Endothelial cell (in vitro differentiated cells): ENCODE data around the gene SGSM2. TPM values are rescaled to one million over a fixed set of nuclear protein-coding genes. Genes with fewer than 3 reads are reported as not detected.

ENCODE experiments used
- DNase-seq: peaks from one replicate; pipeline ENCODE4 v3.0.0; 2021; ENCODE audit warnings: low spot score
- H3K27ac Mint-ChIP-seq: one replicate; pipeline ENCODE4 v1.8.0; 2021; ENCODE audit warnings: mixed read lengths, inconsistent platforms; ENCODE audit not compliant: unreplicated experiment
- H3K27me3 Mint-ChIP-seq: one replicate; pipeline ENCODE4 v1.8.0; 2021; ENCODE audit warnings: mild to moderate bottlenecking, moderate library complexity, mixed read lengths, inconsistent platforms; ENCODE audit not compliant: unreplicated experiment
- H3K36me3 Mint-ChIP-seq: one replicate; pipeline ENCODE4 v1.8.0; 2021; ENCODE audit warnings: mild to moderate bottlenecking, low read depth, mixed read lengths, inconsistent platforms; ENCODE audit not compliant: unreplicated experiment
- H3K4me1 Mint-ChIP-seq: one replicate; pipeline ENCODE4 v1.8.0; 2021; ENCODE audit warnings: mild to moderate bottlenecking, mixed read lengths, inconsistent platforms; ENCODE audit not compliant: unreplicated experiment
- H3K4me3 Mint-ChIP-seq: one replicate; pipeline ENCODE4 v1.8.0; 2021; ENCODE audit warnings: mild to moderate bottlenecking, mixed read lengths, inconsistent platforms; ENCODE audit not compliant: unreplicated experiment
- H3K9me3 Mint-ChIP-seq: one replicate; pipeline ENCODE4 v1.8.0; 2021; ENCODE audit warnings: mixed read lengths, inconsistent platforms; ENCODE audit not compliant: unreplicated experiment
- total RNA-seq: library from RNA; stranded (reverse); fragmentation: NEBNext Ultra II Directional; extraction: Animal tissue kit (Norgen Biotek cat#: 25700); gene quantifications from one replicate; pipeline ENCODE4 v1.2.1, GENCODE V29; 2021; ENCODE audit not compliant: unreplicated experiment
- TF ChIP-seq, protein P1 (sequence below): fragments of 200-600 bp; sonication (generic); IDR thresholded peaks from one replicate; pipeline ENCODE4 v1.5.0; 2021; ENCODE audit warnings: antibody characterized with exemption; ENCODE audit not compliant: unreplicated experiment

Gene SGSM2
- total RNA-seq, 1 donor from 2014 or later: 65.4 TPM

DNA sequence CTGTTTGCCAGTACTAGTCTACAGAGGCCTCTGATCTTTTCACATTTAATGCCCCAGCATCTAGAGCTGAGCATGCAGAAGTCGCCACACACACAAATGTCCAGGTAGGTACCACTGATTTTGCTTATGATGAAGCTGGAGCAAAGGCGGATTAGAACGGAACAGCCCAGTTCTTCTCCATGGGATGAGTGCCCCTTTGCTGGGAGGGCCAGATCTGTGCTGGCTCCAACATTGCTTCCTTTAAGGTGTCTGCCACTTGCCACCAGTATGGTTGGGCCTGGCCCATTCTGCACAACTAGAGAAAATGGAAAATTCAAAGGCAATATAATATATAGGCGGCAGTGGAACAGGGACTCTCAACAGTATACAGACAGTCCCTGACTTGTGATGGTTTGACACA lies 65.7 kb downstream of the SGSM2 start:
- no peaks in the 10 kb centered on the region for H3K36me3 Mint-ChIP-seq
- no peaks in the 10 kb centered on the region for H3K9me3 Mint-ChIP-seq
- H3K4me3 Mint-ChIP-seq: no peak overlapping the region
- TF ChIP-seq, protein P1, sequence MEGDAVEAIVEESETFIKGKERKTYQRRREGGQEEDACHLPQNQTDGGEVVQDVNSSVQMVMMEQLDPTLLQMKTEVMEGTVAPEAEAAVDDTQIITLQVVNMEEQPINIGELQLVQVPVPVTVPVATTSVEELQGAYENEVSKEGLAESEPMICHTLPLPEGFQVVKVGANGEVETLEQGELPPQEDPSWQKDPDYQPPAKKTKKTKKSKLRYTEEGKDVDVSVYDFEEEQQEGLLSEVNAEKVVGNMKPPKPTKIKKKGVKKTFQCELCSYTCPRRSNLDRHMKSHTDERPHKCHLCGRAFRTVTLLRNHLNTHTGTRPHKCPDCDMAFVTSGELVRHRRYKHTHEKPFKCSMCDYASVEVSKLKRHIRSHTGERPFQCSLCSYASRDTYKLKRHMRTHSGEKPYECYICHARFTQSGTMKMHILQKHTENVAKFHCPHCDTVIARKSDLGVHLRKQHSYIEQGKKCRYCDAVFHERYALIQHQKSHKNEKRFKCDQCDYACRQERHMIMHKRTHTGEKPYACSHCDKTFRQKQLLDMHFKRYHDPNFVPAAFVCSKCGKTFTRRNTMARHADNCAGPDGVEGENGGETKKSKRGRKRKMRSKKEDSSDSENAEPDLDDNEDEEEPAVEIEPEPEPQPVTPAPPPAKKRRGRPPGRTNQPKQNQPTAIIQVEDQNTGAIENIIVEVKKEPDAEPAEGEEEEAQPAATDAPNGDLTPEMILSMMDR: no peak
- peaks cover 7% of the 10 kb centered on the region for H3K4me1 Mint-ChIP-seq
- no peak for DNase-seq
- H3K27ac Mint-ChIP-seq: no peak overlapping the region
- H3K27me3 Mint-ChIP-seq: peaks cover 16% of the 10 kb centered on the region

DNA sequence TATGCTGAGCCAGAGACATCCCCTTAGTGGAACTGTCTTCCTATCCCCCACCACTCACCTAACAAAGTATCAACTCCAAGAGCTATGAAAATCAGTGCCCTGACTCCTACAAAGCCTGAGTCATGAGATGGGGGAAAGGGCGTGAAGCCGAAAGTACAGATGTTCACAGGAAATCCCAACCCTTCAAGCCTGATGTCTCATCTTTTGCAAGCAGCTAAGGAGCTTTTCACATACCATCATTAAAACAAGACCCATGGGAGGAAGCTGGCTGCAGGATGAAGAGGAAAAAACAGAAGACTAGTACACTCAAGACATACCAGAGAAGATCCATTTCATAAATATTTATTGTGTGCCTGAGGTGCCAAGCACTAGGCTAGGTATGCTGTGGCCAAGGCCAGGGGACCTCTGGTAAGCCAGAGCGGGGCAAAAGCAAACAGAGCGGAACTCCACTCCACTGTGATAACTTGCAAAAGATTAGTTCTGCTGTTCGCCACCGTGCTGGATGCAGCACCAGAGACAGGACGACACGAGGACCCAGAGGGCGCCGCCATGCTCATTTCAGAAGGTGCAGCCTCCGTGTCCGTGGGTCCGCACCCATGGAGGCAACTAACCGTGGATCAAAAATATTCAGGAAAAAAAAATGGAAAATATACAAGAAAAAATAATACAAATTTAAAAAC lies 68.1 kb downstream of the SGSM2 start:
- Mint-ChIP-seq H3K4me3 (no peak overlapping the region), H3K4me1 (no peaks in the 10 kb centered on the region), H3K27me3 (peaks cover 7% of the 10 kb centered on the region), H3K27ac (peak overlapping the region; percentile 36), H3K9me3 (no peaks in the 10 kb centered on the region), H3K36me3 (no peaks in the 10 kb centered on the region)
- TF ChIP-seq, protein P1: no peak
- DNase-seq: no peak

DNA sequence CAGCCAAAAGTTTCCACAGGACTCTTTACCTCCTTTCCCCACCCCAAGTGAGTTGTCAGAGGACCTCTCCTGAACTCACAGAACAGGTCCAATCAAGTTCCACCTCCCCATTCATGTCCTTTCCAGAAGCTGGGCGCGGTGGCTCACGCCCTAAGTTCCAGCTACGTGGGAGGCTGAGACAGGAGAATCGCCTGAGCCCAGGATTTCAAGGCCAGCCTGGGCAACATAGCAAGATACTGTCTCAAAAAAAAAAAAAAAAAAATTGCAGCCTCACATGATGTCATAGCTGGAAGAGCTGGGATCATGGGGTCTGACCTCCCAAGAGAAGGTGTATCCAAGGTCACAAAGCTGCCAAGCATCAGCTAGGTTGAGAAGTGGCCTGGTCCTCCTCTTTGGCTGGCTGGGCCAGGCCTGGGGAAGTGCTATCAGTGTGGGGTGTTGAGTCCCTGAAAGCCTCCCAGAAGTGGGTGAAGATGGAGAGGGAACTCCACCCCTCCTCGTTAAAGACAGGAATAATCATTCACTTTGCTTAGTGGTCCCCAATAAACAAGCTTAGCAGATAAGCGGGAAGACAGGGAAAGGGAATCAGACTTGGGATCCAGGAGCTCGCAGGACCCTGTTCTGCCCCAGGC lies 69.1 kb downstream of the SGSM2 start:
- H3K4me3 Mint-ChIP-seq: no peak overlapping the region
- TF ChIP-seq, protein P1: no peak
- H3K9me3 Mint-ChIP-seq: no peaks in the 10 kb centered on the region
- no peaks in the 10 kb centered on the region for H3K4me1 Mint-ChIP-seq
- H3K27ac Mint-ChIP-seq: no peak overlapping the region
- no peaks in the 10 kb centered on the region for H3K36me3 Mint-ChIP-seq
- H3K27me3 Mint-ChIP-seq: peaks cover 7% of the 10 kb centered on the region
- no peak for DNase-seq

DNA sequence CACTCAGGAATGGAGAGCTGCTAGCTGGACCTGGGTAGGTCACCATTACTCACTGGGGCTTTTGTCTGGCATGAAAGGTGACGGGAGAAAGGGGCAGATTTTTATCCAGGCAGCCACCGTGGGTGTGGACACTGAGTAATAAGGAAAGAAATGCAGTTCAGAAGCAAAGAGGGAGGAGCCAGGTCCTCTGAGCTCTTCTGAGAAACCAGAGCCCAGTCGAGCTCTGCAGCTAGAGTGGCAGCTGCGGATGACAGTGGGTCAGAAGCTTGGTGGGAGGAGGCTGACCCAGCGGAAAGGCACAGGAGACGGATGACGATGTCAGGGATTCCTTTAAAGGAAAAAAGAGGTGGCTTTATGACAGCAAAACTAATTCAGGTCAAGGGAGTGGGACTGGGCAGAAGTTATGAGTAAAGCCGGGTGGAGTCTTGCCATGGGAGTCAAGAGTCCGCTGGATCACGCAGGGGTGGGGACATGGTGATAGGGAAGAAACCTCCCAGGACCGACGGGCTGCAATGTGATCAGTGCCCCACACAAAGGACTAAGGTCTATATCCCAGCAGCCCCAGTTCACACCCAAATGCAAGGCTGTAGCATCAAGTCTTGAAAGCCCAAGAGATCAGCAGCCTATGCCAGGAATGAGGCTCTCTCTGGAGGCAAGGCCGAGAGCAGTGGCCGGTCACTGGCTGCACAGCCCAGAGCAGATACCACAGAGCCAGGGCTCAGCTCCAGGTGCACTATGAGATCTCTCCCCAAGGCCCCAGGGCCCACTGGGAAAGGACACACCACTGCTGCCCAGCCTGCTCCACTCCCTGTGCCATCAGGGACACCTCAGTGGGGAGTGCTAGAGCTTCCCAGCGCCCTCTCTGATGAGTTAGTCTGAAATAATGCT lies 69.8 kb downstream of the SGSM2 start:
- DNase-seq: no peak
- H3K27me3 Mint-ChIP-seq: peaks cover 3% of the 10 kb centered on the region
- H3K4me3 Mint-ChIP-seq: no peak overlapping the region
- H3K9me3 Mint-ChIP-seq: no peaks in the 10 kb centered on the region
- no peaks in the 10 kb centered on the region for H3K36me3 Mint-ChIP-seq
- TF ChIP-seq, protein P1: no peak
- no peaks in the 10 kb centered on the region for H3K4me1 Mint-ChIP-seq
- no peak overlapping the region for H3K27ac Mint-ChIP-seq

DNA sequence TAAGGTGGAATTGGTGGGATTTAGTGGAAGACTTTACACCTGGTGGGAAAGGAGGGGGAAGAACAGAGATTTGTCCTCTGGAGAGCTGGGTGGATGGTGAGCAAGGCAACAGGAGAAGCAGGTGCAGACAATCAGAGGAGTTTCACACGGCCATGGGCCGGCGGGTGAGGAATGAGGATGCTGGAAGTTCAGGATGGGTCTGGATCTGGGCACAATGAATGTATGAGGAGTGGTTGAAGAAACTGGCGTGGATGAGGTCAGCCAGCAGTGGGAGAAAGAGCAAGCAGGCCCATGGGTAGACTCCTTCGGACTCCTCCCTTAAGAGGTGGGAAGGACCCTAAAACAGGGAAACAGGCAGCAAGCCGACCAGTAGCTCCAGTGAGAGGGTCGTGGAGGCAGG lies 73.7 kb downstream of the SGSM2 start:
- TF ChIP-seq, protein P1: no peak

More for the DNA sequence above, 73.7 kb downstream of the SGSM2 start:
- no peaks in the 10 kb centered on the region for H3K4me1 Mint-ChIP-seq
- H3K9me3 Mint-ChIP-seq: no peaks in the 10 kb centered on the region
- H3K27ac Mint-ChIP-seq: no peak overlapping the region
- peaks cover 2% of the 10 kb centered on the region for H3K27me3 Mint-ChIP-seq
- peaks cover 6% of the 10 kb centered on the region for H3K36me3 Mint-ChIP-seq
- no peak for DNase-seq
- H3K4me3 Mint-ChIP-seq: no peak overlapping the region
